ENCODE measurements around the gene MIER1. TPM values are rescaled to one million over a fixed set of nuclear protein-coding genes. Genes with fewer than 3 reads are reported as not detected.

The MIER1 gene
- total and polyA plus RNA-seq, 9 of the 15 experiments (the other 6 are each of a cell fraction or from before 2014, with no cell fraction given): 13.9 to 34.8 (median 21.5) TPM

GRCh38 chr1:67005068-67005467, 80.3 kb downstream of the MIER1 start:
- 81% methylated on average over 8 of the region's 8 CpGs for WGBS (ENCODE audit: insufficient coverage, low coverage, missing lambda C conversion rate)
- no peak overlapping the region for H3K4me3 ChIP-seq
- ChIA-PET POLR2A (no interaction called here), CTCF (ENCODE audit: low intra/inter-chr PET ratio) (no interaction called here)
- TF ChIP-seq CCAR2 (IDR thresholded peaks at IDR 0.05; ENCODE audit: low read depth, low read length) (no peak), MEIS2 (IDR thresholded peaks at IDR 0.05; ENCODE audit: partially characterized antibody) (no peak), USF2 (CRISPR knock-in tag; IDR thresholded peaks at IDR 0.05) (no peak), GABPB2 (CRISPR knock-in tag; conservative IDR thresholded peaks at IDR 0.05) (no peak), MYC (IDR thresholded peaks at IDR 0.05; ENCODE audit: low read depth, low read length) (no peak), MYC (CRISPR knock-in tag; IDR thresholded peaks at IDR 0.05; ENCODE audit: borderline replicate concordance, low read depth) (no peak), PRMT5 (CRISPR knock-in tag; IDR thresholded peaks at IDR 0.05) (no peak), SREBF2 (CRISPR knock-in tag; IDR thresholded peaks at IDR 0.05) (no peak), ZNF57 (CRISPR knock-in tag; IDR thresholded peaks at IDR 0.05) (no peak), BRCA1 (IDR thresholded peaks at IDR 0.05) (no peak), BRCA1 (CRISPR knock-in tag; IDR thresholded peaks at IDR 0.05) (no peak)
- no peaks in the 10 kb centered on the region for H4K20me1 ChIP-seq (replicated peaks; ENCODE audit: control insufficient read depth, insufficient read depth, low read length)
- H3K27me3 ChIP-seq (ENCODE audit: control insufficient read depth in 2 of 2, insufficient read depth in 2 of 2, low read length in 2 of 2): no peaks in the 10 kb centered on the region
- H3K4me1 ChIP-seq (replicated peaks in 1 of 2; ENCODE audit: control insufficient read depth in 2 of 2, insufficient read depth in 2 of 2, low read length in 2 of 2): peaks cover 0 to 4% of the 10 kb centered on the region in 2 experiments; a peak in 2 of 5 replicates
- no peaks in the 10 kb centered on the region for H3K9me3 ChIP-seq (replicated peaks; ENCODE audit: control insufficient read depth, insufficient read depth, low read depth, low read length)
- FAIRE-seq (no peak), ATAC-seq (no peak), DNase-seq (ENCODE audit: extremely low read depth in 1 of 4, low spot score in 3 of 4) (no peak)
- no peak overlapping the region for H3K27ac ChIP-seq (ENCODE audit: extremely low read depth, low read depth, low read length)
- no peak overlapping the region for H2AFZ ChIP-seq (ENCODE audit: low read depth, low read length)
- no peaks in the 10 kb centered on the region for H3K9me1 ChIP-seq (ENCODE audit: control insufficient read depth, insufficient read depth, low read length)
- H3K36me3 ChIP-seq (ENCODE audit: control insufficient read depth, insufficient read depth, low read length): peaks cover 20% of the 10 kb centered on the region; the same call in 2 of the 3 replicates
- intact Hi-C loops (cut with micrococcal nuclease): no loop called here
- in situ Hi-C loops (cut with MboI): no loop called here
- BruUV-seq (replicated peaks): no TSS peak
- no peak overlapping the region for H3K4me2 ChIP-seq (ENCODE audit: insufficient read depth, low read length)
- no peaks in the 10 kb centered on the region for H3K79me2 ChIP-seq (ENCODE audit: control insufficient read depth, insufficient read depth, low read length)
- no peak overlapping the region for H3K9ac ChIP-seq (ENCODE audit: insufficient read depth in 1 of 2, low read depth in 2 of 2, low read length in 2 of 2)

Data from K562 (cell line).